HG03460 (cell line): ENCODE measurements around the gene DVL3.
A peak's percentile ranks its signal among the peaks of the same experiment; 100 is the strongest.
"Not testable (repeated sequence)": the region's sequence is repeated elsewhere in the genome, so short reads cannot be mapped to it uniquely, and the experiment has no call there.

Experiments used
- ATAC-seq: cut with Tn5 transposase; IDR thresholded peaks from one replicate; pipeline ENCODE4 v1.9.1; 2021; ENCODE audit not compliant: unreplicated experiment

The DVL3 gene

DNA sequence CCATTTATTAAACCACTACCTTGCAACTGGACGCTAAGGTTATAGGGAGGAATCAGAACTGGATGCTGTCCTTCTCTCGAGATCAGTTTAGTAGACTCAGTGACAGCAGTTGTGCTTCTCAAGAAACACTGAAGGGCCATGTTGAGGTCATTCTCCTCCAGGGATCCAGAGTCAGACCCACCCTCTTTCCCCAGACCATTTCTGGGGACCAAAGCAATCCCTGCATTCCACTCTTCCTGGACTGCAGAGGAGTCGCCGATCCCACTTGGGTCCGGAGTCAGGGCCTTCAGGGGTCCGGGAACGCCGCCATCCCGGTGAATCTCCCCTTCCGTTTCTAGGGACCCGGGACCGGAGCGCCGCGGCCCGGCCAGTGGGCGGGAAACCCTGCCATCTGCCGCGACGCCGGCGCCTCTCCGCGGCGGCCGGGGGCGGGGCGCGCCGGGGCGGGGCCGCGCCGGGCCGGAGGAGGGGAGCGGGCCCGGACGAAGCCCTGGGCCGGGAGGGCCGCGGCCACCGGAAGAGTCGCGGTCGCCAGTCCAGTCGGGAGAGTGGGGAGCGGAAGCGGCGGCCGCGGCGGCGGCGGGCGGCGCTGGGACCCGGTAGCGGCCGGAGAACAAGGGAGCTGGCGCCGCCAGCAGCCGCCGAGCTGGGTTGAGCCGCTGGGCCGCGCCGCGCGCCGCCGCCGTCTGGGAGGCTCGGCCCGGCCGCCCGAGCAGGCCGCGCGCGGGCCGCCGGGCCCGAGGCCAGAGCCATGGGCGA, at the start of gene DVL3:
Gene DVL3 (plus strand): TSS at position 493 of the 759 bp plus-strand sequence. CDS start 259 bp downstream, at position 752.
- ATAC-seq = peak; percentile 80

DNA sequence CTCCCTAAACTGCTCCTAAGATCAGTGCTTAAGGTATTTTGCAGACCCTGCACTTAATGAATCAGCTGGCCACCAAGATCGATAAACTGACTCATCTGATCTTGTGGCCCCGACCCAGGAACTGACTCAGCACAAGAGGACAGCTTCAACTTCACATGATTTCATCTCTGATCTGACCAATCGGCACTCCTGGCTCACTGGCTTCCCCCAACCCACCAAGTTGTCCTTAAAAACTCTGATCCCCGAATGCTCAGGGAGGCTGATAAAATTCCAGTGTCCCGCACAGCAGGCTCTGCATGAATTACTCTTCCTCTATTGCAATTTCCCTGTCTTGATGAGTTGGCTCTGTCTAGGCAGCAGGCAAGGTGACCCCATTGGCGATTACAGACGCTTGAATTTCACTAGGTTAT, 44.9 kb upstream of the DVL3 start:
- ATAC-seq = no peak

DNA sequence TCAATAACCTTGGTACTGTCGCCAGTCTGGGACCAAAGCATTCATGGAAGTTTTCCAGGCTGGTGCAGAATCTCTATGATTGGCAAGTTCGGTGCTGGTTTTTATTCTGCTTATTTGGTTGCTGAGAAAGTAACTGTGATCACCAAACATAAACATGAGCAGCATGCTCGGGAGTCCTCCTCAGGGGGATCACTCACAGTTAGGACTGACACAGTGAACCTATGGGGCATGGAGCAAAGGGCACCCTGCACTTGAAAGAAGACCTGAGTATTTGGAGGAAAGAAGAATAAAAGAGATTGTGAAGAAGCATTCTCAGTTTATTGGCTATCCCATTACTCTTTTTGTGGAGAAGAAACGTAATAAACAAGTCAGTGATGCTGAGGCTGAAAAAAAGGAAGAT, 39.2 kb upstream of the DVL3 start:
- no peak for ATAC-seq

DNA sequence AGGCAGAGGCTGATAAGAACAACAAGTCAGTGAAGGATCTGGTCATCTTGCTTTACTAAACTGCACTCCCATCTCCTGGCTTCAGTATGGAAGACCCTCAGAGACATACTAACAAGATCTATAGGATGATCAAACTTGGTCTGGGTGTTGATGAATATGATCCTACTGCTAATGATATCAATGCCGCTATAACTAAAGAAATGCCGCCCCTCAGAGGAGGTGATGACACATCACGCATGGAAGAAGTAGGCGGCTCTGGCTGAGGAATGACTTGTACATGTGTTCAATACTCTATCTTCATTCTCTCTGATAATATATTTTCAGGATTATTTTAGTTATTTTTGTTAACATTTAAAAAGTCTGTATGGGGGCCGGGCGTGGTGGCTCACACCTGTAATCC, 37.5 kb upstream of the DVL3 start:
- ATAC-seq = no peak

DNA sequence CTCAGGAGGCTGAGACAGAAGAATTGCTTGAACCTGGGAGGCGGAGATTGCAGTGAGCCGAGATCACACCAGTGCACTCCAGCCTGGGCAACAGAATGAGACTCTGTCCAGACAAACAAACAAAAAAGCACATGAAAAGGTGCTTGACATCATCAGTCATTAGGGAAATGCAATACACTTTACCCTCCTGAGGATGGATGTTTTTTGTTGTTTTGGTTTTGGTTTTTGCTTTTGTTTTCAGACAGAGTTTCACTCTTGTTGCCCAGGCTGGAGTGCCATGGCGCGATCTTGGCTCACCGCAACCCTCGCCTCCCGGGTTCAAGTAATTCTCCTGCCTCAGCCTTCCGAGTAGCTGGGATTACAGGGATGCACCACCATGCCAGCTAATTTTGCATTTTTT, 34.1 kb upstream of the DVL3 start:
- not testable (repeated sequence) for ATAC-seq

DNA sequence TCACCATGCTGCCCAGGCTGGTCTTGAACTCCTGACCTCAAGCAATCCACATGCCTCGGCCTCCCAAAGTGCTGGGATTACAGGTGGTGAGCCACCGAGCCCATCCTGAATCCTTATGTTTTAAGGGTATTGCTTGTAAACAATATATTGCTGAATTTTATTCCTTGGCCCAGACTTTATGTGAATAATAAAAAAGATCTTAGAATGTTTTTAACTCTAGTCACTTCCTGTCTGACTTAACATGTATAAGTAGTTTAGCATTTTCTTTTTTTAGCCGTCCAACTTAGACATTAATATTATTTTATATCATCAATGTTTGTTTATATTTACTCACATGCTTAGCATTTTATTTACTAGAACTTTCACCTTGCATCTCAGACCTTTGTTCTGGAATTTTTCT, 29.2 kb upstream of the DVL3 start:
- no peak for ATAC-seq

DNA sequence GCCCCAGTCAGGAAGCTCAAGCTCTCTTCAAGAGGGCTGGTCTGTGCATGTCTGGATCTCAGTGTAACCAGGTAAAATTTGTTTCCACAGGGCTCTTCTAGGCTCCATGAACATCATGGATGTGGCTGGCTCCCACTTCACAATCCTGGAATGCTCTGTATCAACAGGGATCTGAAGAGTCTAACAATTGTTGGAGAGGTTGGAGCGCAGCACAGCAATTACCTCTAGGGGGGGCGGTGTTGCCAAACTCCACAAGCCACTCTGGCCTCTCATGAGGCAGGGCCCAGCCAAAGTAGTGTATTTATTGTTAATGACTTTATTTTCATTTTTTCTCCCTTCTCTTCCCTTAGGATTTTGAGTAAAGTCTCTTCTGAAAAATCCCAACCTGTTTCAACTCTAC, 26.2 kb upstream of the DVL3 start:
- ATAC-seq = no peak

DNA sequence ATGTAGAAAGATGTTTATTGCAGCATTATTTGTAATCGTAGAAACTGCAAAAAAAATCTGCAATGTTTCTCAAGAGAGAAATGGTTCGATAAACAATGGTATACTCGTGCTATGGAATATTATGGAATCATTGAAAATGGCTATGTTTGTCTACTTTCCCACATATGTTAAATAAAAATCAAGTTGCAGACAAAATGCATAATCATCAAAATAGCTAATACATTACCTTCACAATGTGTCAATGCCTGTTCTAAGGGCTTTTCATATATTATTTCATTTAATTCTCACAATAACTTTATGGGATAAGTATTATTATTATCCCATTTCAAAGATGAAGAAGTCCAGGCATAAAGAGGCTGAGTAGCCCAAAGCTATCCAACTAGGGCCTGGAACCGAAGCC, 22.2 kb upstream of the DVL3 start:
- no peak for ATAC-seq

DNA sequence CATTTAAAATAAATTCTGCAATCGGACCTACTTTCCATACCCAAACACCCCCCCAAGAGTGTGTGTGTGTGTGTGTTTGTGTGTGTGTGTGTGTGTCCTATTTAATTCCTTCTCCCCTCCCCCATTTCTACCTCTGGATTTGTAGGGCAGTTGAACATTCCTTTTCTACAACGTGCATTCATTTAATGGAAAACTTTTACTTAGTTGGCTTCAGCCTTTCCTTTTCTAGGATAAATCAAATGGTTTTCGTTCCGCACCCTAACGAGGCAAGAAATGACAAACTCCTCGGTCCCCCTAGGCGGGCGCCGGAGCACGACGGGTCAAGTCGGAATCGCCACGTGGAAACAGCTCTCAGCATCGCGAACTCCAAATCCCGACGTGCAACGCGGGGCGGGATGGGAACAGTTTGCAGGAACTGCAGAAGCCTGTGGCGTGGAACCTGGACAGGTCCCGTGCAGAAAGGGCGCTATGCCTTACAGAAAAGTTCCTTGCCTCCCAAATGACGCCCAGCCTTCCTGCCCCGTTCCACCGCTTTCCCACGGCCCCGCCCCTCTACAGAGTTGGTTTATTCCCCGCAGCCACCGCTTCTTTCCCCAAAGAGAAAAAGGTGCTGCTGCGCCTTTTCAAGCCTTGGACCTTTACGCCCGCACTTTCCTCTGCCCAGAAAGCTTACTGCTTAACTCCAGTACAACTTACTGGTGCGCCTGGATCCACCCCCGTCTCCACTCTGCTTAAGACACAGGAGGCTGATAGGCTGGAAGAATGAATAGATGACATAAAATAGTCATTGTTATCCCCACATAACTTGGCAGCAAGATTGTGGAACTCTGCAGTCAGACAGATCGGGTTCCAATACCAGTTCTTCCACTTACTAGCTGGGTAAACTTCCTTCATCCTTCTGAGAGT, 21.1 kb upstream of the DVL3 start:
- no peak for ATAC-seq

DNA sequence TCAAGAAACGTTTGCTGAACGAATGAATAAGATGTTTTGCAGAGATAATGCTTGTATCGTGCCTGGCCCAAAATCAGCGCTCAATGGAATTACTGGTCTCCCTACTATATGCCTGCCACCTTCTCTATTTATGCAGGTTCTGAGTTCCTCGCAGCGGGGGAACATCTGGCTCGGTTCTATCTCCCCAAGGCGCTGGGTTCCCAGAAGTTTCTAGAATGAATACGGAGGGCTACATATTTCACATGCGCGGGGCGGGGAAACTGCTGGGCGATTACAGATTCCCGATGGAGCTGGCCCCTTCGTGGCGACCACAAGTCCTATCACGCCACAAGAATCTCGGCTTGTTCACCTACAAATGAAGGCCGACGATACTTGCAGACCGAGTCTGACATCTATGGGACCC, 20.4 kb upstream of the DVL3 start:
- ATAC-seq = peak; percentile 5

DNA sequence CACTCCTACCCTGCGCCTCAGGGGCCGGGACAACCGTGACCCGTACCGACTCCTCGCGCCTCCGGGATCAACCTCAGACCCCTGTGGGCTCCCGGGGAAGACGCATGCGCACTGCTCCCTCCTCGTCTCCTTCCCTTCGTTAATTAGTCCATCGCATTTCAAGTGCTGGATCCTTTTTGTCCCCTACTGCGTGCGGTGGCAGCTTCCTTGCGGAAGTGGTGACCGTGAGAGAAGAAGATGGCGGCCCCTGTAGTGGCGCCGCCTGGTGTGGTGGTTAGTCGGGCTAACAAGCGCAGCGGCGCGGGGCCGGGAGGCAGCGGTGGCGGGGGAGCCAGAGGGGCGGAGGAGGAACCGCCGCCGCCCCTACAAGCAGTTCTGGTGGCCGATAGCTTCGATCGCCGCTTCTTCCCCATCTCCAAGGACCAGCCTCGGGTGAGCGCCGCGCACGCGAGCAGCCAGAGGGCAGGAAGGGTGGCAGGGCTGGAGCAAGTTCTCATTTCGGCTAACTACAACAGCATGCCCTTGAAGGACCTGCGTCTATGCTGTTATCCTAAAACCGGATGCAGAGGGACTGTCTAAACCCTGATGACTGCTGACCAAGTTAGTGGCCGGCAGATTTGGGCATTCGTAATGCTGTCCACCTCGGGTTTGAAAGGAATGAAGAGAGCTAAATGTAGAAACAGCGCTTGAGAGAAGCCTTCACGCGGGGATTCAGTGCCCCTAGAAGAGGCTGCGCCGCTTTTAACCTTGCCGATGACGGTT, 19.8 kb upstream of the DVL3 start, which contains the start of gene EIF2B5:
Gene EIF2B5 (plus strand): TSS at position 210 of the 762 bp plus-strand sequence. CDS start 28 bp downstream, at position 238.
- peak; percentile 84 for ATAC-seq

DNA sequence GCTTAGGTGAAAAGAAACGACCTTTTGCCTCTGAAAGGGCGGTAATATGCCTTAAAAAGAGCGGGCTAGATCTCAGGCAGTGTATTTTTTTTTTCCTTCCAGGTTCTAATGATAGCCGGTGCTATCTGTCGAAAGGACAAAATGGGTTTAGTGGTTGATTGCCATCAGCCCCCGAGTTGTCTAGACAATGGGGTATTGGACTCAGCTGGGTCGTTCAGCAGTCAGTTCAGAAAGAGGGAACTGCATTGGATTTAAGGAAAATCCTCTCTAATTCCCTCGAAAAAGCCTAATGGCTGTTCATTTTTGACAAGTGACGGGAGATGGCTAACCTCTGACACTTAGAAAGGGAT, 19.3 kb upstream of the DVL3 start:
- ATAC-seq = no peak

DNA sequence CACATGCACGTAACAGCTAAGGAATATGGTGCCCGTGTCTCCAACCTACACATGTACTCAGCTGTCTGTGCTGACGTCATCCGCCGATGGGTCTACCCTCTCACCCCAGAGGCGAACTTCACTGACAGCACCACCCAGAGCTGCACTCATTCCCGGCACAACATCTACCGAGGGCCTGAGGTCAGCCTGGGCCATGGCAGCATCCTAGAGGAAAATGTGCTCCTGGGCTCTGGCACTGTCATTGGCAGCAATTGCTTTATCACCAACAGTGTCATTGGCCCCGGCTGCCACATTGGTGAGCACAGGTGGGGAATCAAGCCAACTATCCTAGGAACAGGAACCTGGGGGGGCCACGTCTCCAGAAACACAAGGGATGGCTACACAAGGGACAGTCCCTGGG, 14.7 kb upstream of the DVL3 start:
- no peak for ATAC-seq

DNA sequence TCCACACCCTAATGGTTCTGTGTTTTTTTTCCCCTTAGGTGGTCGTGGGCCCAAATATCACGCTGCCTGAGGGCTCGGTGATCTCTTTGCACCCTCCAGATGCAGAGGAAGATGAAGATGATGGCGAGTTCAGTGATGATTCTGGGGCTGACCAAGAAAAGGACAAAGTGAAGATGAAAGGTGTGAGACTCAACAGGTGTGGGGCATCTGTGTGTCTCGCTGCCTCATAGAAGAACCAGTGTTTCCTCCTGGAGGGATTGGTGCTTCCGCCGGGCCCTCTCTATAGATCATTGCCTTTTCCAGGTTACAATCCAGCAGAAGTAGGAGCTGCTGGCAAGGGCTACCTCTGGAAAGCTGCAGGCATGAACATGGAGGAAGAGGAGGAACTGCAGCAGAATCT, 13.0 kb upstream of the DVL3 start:
- no peak for ATAC-seq

DNA sequence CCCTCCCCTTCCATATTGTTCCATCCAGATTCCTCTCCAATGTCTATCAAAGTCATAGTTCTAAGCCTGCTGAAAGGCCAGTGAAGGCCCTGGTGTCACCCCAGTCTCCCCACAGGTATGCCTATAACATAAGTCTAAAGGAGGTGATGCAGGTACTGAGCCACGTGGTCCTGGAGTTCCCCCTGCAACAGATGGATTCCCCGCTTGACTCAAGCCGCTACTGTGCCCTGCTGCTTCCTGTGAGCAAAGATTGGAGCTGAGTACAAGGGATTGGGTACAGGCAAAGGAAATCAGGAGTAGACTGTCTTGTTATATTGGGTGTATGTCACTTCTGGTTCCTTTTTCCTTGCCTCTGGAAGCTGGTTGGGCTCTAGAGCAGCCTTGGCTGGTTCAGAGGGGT, 11.8 kb upstream of the DVL3 start:
- no peak for ATAC-seq

DNA sequence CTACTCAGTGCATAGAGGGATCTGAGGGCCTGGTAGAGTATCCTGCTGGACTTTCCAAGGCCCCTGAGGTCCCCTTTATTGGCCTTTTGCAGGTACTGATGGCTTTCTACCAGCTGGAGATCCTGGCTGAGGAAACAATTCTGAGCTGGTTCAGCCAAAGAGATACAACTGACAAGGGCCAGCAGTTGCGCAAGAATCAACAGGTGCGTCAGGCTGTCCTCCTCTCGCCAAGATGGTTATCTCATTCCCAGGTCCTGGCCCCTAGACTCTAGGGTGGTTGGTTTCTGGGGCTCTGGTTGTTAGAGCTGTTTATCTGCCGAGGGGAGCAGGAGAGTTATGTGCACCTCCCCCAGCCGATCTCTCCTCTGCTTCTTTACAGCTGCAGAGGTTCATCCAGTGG, 10.7 kb upstream of the DVL3 start:
- ATAC-seq = no peak

DNA sequence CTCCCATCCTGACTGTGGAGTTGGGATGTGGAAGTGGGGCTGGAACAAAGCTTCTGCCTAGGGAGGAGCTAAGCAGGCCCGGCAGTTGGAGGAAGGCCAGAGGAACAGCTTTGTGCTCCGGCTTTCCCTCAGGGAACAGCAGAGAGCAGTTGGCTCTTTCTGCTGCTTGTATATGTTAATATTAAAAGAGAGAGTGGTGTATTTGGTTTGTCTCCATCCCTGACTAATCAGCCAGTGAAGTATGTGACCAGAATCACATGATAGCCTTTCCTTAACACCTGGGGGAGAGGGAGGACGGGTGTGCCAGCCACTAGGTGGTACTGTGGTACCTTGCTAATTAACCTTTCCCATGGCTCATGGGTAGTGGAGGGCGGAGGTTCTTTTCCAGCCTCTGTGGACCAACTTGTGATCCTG, 10.1 kb upstream of the DVL3 start:
- ATAC-seq = no peak

DNA sequence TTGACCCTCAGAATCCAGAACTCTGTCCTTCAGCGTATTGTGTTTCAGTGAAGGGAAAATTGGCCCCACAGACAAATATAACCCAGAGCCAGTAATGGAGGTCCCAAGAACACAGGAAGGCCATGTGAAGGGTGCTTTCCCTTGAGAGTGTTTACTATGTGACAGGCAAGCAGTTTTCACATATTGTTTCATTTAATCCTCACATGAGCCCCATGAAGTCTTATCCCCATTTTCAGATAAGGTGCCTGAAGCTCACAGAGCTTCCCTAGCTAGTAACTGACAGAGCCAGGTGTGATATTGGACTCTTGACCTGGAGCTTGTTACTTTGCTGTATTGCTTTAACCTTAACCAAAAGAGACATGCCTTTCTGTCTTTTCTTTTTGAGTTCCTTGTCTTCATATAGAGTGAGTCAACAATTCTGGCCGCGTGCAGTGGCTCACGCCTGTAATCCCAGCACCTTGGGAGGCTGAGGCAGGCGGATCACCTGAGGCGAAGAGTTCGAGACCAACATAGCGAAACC, 9.4 kb upstream of the DVL3 start:
- no peak for ATAC-seq

DNA sequence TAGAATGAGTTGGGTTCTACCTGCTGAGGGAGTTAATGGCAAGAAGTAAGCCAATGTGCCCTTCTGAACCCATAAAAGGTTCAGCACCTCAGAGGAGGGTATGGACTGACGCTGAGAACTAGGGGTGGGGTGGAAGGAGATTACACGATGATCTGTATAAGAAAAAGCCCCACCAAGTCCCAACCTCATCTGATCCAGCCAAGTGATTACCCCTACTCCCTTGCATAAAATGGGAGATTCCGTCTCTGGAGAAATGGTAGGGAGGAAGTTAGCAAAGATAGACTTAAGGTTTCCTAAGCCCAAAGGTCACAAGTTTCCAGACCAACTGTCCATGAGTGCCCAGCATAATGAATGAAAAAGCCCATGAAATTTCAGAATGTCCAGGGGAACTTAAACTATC, 7.1 kb upstream of the DVL3 start:
- ATAC-seq = no peak

DNA sequence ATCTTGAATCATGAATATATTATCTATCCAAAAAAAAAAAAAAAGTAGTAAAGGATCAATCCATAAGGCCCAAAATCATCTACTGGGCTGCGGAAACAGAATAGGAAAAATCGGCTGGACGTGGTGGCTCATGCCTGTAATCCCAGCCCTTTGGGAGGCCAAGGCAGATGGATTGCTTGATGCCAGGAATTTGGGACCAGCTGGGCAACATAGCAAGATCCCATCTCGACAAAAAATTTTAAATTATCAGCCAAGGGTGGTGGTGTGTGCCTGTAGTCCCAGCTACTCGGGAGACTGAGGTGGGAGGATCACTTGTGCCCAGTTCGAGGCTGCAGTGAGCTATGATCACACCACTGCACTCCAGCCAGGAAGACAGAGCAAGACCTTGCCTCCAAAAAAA, 6.1 kb upstream of the DVL3 start:
- no peak for ATAC-seq

DNA sequence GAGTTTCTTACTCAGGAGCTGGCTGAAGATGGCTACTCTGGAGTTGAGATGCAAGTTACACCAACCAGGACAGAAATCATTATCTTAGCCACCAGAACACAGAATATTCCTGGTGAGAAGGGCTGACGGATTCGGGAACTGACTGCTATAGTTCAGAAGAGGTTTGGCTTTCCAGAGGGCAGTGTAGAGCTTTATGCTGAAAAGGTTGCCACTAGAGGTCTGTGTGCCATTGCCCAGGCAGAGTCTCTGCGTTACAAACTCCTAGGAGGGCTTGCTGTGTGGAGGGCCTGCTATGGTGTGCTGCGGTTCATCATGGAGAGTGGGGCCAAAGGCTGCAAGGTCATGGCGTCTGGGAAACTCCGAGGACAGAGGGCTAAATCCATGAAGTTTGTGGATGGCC, 5.4 kb upstream of the DVL3 start:
- not testable (repeated sequence) for ATAC-seq
